Lung (tissue), 12 donors: ENCODE data around the gene EHMT2. TPM values are rescaled to one million over a fixed set of nuclear protein-coding genes. Genes with fewer than 3 reads are reported as not detected.

Experiments used
- ATAC-seq: fragments of 200-7000 bp; cut with Tn5 transposase; one replicate; pipeline ENCODE4 v1.9.1; 2020; ENCODE audit warnings: moderate number of reproducible peaks; ENCODE audit not compliant: insufficient read depth, low FRiP score
- DNase-seq, 3 donors: peaks; one replicate each; pipeline ENCODE4 v3.0.0-alpha.2; 2013 to 2017
- H3K27ac ChIP-seq, 2 donors: one replicate each; pipeline ENCODE4 v1.5.1; 2013; ENCODE audit warnings: mild to moderate bottlenecking in 2 of 2, moderate library complexity in 2 of 2, control low read depth in 1 of 2, inconsistent platforms in 1 of 2, low read depth in 1 of 2, low read length in 1 of 2
- H3K27me3 ChIP-seq, 3 donors: one replicate each; pipeline ENCODE4 v1.5.1; 2013; ENCODE audit warnings: low read length in 2 of 3; ENCODE audit not compliant: control insufficient read depth in 3 of 3, insufficient read depth in 3 of 3
- H3K36me3 ChIP-seq, 4 donors: one replicate each; pipeline ENCODE4 v1.5.1; 2013; ENCODE audit warnings: low read length in 4 of 4, mild to moderate bottlenecking in 1 of 4, moderate library complexity in 1 of 4; ENCODE audit not compliant: control insufficient read depth in 4 of 4, insufficient read depth in 4 of 4
- H3K4me1 ChIP-seq, 5 donors: one replicate each; pipeline ENCODE4 v1.5.1; 2013; ENCODE audit warnings: low read length in 5 of 5, mild to moderate bottlenecking in 2 of 5, moderate library complexity in 1 of 5; ENCODE audit not compliant: control insufficient read depth in 5 of 5, insufficient read depth in 5 of 5
- H3K4me3 ChIP-seq: one replicate; pipeline ENCODE4 v1.5.1; 2013; ENCODE audit warnings: mild to moderate bottlenecking, control low read depth, moderate library complexity
- H3K9ac ChIP-seq, 2 donors: one replicate each; pipeline ENCODE4 v1.5.1; 2013; ENCODE audit warnings: low read length in 2 of 2, control low read depth in 1 of 2; ENCODE audit not compliant: insufficient read depth in 1 of 2
- H3K9me3 ChIP-seq, 4 donors: one replicate each; pipeline ENCODE4 v1.5.1; 2013; ENCODE audit warnings: low read length in 3 of 4, mild to moderate bottlenecking in 1 of 4, moderate library complexity in 1 of 4; ENCODE audit not compliant: control insufficient read depth in 4 of 4, insufficient read depth in 3 of 4
- WGBS, 2 donors: extraction: QIAGEN DNeasy Blood & Tissue Kit; methylation state at CpG; one replicate each; pipeline ENCODE4 v1.1.7; 2013; 5-methylcytosine and 5-hydroxymethylcytosine counted together
- polyA plus RNA-seq, 2 donors: library from polyadenylated mRNA; stranded (reverse); fragments of 200-250 nt; gene quantifications; one replicate each; pipeline ENCODE4 v1.2.1, GENCODE V29; 2013
- total RNA-seq, 2 donors: library from RNA; depleted of rRNA in 1 of 2; stranded (reverse); fragments of >200 nt in 1 of 2; gene quantifications; one replicate each; pipeline ENCODE4 v1.2.1, GENCODE V29; 2014 to 2021
- TF ChIP-seq, protein P1 (sequence below): IDR thresholded peaks from 2 replicates; pipeline ENCODE4 v1.5.1; 2012; ENCODE audit warnings: mild to moderate bottlenecking; ENCODE audit errors: control extremely low read depth, extremely low read depth
- donor health status: control.
- donor health status: control.
- donor health status: Bipolar disorder and iron deficiency.
- donor health status: healthy.
- donor health status: DM: yes; HTN: yes; CAD: no.

Gene EHMT2
- total and polyA plus RNA-seq, 4 donors = 21.2 to 43.4 (median 34.8) TPM

GRCh38 chr6:31887173-31888007 is 10.1 kb downstream of the EHMT2 start:
- no peak overlapping the region for H3K27ac ChIP-seq
- DNase-seq (no peak), ATAC-seq (no peak)
- H3K27me3 ChIP-seq = no peaks in the 10 kb centered on the region
- WGBS, 2 donors = 94 to 97% methylated on average over 19 of the region's 19 CpGs
- no peaks in the 10 kb centered on the region for H3K4me1 ChIP-seq
- no peaks in the 10 kb centered on the region for H3K9me3 ChIP-seq
- peaks cover 5 to 64% (median 44%) of the 10 kb centered on the region in 4 donors for H3K36me3 ChIP-seq
- H3K4me3 ChIP-seq = no peak overlapping the region
- TF ChIP-seq, protein P1, sequence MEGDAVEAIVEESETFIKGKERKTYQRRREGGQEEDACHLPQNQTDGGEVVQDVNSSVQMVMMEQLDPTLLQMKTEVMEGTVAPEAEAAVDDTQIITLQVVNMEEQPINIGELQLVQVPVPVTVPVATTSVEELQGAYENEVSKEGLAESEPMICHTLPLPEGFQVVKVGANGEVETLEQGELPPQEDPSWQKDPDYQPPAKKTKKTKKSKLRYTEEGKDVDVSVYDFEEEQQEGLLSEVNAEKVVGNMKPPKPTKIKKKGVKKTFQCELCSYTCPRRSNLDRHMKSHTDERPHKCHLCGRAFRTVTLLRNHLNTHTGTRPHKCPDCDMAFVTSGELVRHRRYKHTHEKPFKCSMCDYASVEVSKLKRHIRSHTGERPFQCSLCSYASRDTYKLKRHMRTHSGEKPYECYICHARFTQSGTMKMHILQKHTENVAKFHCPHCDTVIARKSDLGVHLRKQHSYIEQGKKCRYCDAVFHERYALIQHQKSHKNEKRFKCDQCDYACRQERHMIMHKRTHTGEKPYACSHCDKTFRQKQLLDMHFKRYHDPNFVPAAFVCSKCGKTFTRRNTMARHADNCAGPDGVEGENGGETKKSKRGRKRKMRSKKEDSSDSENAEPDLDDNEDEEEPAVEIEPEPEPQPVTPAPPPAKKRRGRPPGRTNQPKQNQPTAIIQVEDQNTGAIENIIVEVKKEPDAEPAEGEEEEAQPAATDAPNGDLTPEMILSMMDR = no peak
- H3K9ac ChIP-seq = no peak overlapping the region

DNA sequence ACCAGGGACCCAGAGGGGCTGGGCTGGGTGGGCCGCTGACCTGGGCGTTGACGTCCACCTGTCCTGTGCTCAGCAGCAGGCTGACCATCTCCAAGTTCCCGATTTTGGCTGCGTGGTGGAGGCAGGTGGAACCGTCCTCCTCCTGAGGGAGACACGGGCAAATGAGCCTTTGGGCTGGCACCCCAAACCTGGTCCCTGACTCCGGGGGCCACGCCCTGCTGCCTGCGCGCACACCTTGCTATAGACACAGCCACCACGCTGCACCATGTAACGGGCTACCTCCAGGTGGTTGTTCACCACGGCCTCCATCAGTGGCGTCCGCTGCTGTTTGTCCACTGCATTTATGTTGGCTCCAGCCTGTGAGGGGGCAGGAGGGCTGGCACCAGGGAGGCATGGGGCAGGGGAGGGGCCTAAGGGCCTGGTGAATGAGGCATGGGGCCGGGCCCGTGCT is 10.9 kb downstream of the EHMT2 start:
- Histone ChIP-seq H3K9ac (no peak overlapping the region), H3K9me3 (no peaks in the 10 kb centered on the region), H3K36me3 (peaks cover 3 to 66% (median 42%) of the 10 kb centered on the region in 4 donors), H3K4me1 (no peaks in the 10 kb centered on the region), H3K27me3 (no peaks in the 10 kb centered on the region), H3K27ac (no peak overlapping the region), H3K4me3 (no peak overlapping the region)
- WGBS, 2 donors = 88 to 94% methylated on average over 17 to 18 of the region's 18 CpGs
- TF ChIP-seq, protein P1 = no peak
- ATAC-seq (no peak), DNase-seq (no peak)

DNA sequence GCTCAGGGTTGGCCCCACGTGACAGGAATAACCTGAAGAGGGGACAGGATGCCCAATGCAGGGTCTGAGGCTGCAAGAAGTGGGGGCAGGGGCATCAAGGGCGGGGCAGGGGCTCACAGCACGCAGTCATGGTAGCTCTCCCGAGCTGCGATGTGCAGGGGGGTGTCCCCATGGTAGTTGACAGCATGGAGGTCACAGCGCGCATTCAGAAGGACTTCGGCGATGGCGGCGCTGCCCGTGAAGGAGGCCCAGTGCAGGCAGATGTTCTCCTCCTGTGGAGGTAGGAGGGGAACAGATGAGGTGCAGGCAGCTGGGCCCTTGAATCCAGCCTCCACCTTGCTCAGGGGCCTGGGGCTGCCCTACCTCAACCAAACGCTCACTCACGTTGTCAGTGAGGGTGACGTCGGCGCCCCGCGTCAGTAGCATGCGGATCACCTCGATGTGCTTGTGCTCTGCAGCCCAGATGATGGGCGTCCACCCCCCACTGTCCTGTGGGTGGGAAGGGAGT is 12.9 kb downstream of the EHMT2 start:
- 94 to 97% methylated on average over 22 of the region's 22 CpGs for WGBS, 2 donors
- no peak for ATAC-seq
- TF ChIP-seq, protein P1 = no peak
- Histone ChIP-seq H3K9ac (no peak overlapping the region), H3K27ac (no peak overlapping the region), H3K36me3 (peaks cover 5 to 81% (median 45%) of the 10 kb centered on the region in 4 donors), H3K9me3 (no peaks in the 10 kb centered on the region), H3K4me1 (no peaks in the 10 kb centered on the region), H3K4me3 (no peak overlapping the region), H3K27me3 (no peaks in the 10 kb centered on the region)
- no peak for DNase-seq
